Trophoblast cell (in vitro differentiated cells and primary cell): ENCODE results near the gene FAM193A.
A peak's percentile ranks its signal among the peaks of the same experiment; 100 is the strongest.

Experiments used
- DNase-seq, 2 donors: peaks; one replicate each; pipeline ENCODE4 v3.0.0-alpha.2; 2016
- H2AFZ ChIP-seq: 2 replicates; pipeline ENCODE4 v1.6.1; 2013; ENCODE audit warnings: low read length, moderate library complexity, mild to moderate bottlenecking; ENCODE audit not compliant: insufficient read depth, poor library complexity
- H2AK5ac ChIP-seq: 2 replicates; pipeline ENCODE4 v1.6.1; 2013; ENCODE audit warnings: mild to moderate bottlenecking, low read length
- H2BK120ac ChIP-seq: 2 replicates; pipeline ENCODE4 v1.6.1; 2013; ENCODE audit warnings: low read length, mild to moderate bottlenecking, moderate library complexity; ENCODE audit not compliant: insufficient read depth, poor library complexity
- H2BK12ac ChIP-seq: 2 replicates; pipeline ENCODE4 v1.6.1; 2013; ENCODE audit warnings: mild to moderate bottlenecking, low read length, moderate library complexity
- H2BK5ac ChIP-seq: 2 replicates; pipeline ENCODE4 v1.6.1; 2013; ENCODE audit warnings: low read length, low read depth, moderate library complexity, mild to moderate bottlenecking; ENCODE audit not compliant: poor library complexity
- H3K14ac ChIP-seq: 2 replicates; pipeline ENCODE4 v1.6.1; 2013; ENCODE audit warnings: mild to moderate bottlenecking, low read length
- H3K18ac ChIP-seq: 2 replicates; pipeline ENCODE4 v1.6.1; 2013; ENCODE audit warnings: mild to moderate bottlenecking, low read length
- H3K23ac ChIP-seq: 2 replicates; pipeline ENCODE4 v1.6.1; 2013; ENCODE audit warnings: low read length
- H3K27ac ChIP-seq: 2 replicates; pipeline ENCODE4 v1.5.1; 2013; ENCODE audit warnings: low read depth, mild to moderate bottlenecking, inconsistent platforms, low read length, moderate library complexity
- H3K27me3 ChIP-seq: 2 replicates; pipeline ENCODE4 v1.6.1; 2013; ENCODE audit warnings: inconsistent platforms, mild to moderate bottlenecking, low read length, moderate library complexity; ENCODE audit not compliant: insufficient read depth
- H3K36me3 ChIP-seq, 2 experiments: 1 replicate in 1 of 2; 2 replicates in 1 of 2; pipeline ENCODE4 v1.6.1; 2013; ENCODE audit warnings: low read length in 2 of 2, mild to moderate bottlenecking in 2 of 2, moderate library complexity in 1 of 2; ENCODE audit not compliant: insufficient read depth in 2 of 2, control insufficient read depth in 1 of 2
- H3K4ac ChIP-seq: 2 replicates; pipeline ENCODE4 v1.6.1; 2013; ENCODE audit warnings: low read depth, mild to moderate bottlenecking, low read length, moderate library complexity
- H3K4me1 ChIP-seq, 2 experiments: 1 replicate in 1 of 2; 2 replicates in 1 of 2; pipeline ENCODE4 v1.6.1; 2013; ENCODE audit warnings: low read length in 2 of 2, mild to moderate bottlenecking in 2 of 2, moderate library complexity in 1 of 2; ENCODE audit not compliant: insufficient read depth in 2 of 2, control insufficient read depth in 1 of 2
- H3K4me2 ChIP-seq: 2 replicates; pipeline ENCODE4 v1.6.1; 2013; ENCODE audit warnings: inconsistent platforms, mild to moderate bottlenecking, low read length, moderate library complexity
- H3K4me3 ChIP-seq: 2 replicates; pipeline ENCODE4 v1.5.1; 2013; ENCODE audit warnings: mild to moderate bottlenecking, low read depth, low read length, inconsistent platforms
- H3K79me1 ChIP-seq: one replicate; pipeline ENCODE4 v1.6.1; 2013; ENCODE audit warnings: low read length
- H3K79me2 ChIP-seq: 2 replicates; pipeline ENCODE4 v1.6.1; 2013; ENCODE audit warnings: low read length, mild to moderate bottlenecking; ENCODE audit not compliant: control insufficient read depth, insufficient read depth, poor library complexity
- H3K9ac ChIP-seq: 2 replicates; pipeline ENCODE4 v1.6.1; 2013; ENCODE audit warnings: mild to moderate bottlenecking, low read length
- H3K9me3 ChIP-seq: 2 replicates; pipeline ENCODE4 v1.6.1; 2013; ENCODE audit warnings: low read depth, mild to moderate bottlenecking, control low read depth, inconsistent platforms, low read length; ENCODE audit not compliant: insufficient read depth
- H4K12ac ChIP-seq: 2 replicates; pipeline ENCODE4 v1.6.1; 2013; ENCODE audit warnings: low read depth, mild to moderate bottlenecking, low read length, moderate library complexity
- H4K8ac ChIP-seq: 2 replicates; pipeline ENCODE4 v1.6.1; 2013; ENCODE audit warnings: low read depth, mild to moderate bottlenecking, low read length, moderate library complexity
- H4K91ac ChIP-seq: one replicate; pipeline ENCODE4 v1.6.1; 2013; ENCODE audit warnings: low read depth, mild to moderate bottlenecking, low read length, moderate library complexity
- WGBS: extraction: QIAGEN DNeasy Blood & Tissue Kit; methylation state at CpG from one replicate; pipeline ENCODE4 v1.1.7; 2013; ENCODE audit warnings: missing lambda C conversion rate; ENCODE audit not compliant: insufficient read length, insufficient coverage; ENCODE audit errors: extremely low coverage; 5-methylcytosine and 5-hydroxymethylcytosine counted together

The FAM193A gene

GRCh38 chr4:2763511-2763967, 227.1 kb downstream of the FAM193A start:
- Histone ChIP-seq H2BK120ac (peak overlapping the region; percentile 28), H2AFZ (peak overlapping the region; percentile 79), H3K27me3 (no peaks in the 10 kb centered on the region), H3K4me3 (no peak overlapping the region), H4K12ac (peak overlapping the region; percentile 86), H4K91ac (peak overlapping the region; percentile 80), H3K9me3 (no peaks in the 10 kb centered on the region), H3K23ac (no peak overlapping the region), H3K18ac (peak overlapping the region; percentile 65), H3K4ac (no peak overlapping the region), H4K8ac (peak overlapping the region; percentile 84), H3K36me3 (no peaks in the 10 kb centered on the region), H3K79me2 (no peaks in the 10 kb centered on the region), H3K14ac (peak overlapping the region; percentile 81), H2BK12ac (peak overlapping the region; percentile 3), H3K79me1 (no peaks in the 10 kb centered on the region), H3K4me2 (peak overlapping the region; percentile 68), H3K27ac (no peak overlapping the region), H3K4me1 (peaks cover 1 to 2% of the 10 kb centered on the region in 2 experiments), H3K9ac (no peak overlapping the region), H2BK5ac (no peak overlapping the region), H2AK5ac (peak overlapping the region; percentile 28)
- WGBS, result no CpG with 5 or more reads among the region's 23 CpGs
- DNase-seq, result no peak

GRCh38 chr4:2765832-2766526, 229.5 kb downstream of the FAM193A start:
- no CpG with 5 or more reads among the region's 12 CpGs for WGBS
- Histone ChIP-seq H2AK5ac (no peak overlapping the region), H3K27ac (no peak overlapping the region), H3K14ac (no peak overlapping the region), H3K23ac (no peak overlapping the region), H3K9me3 (no peaks in the 10 kb centered on the region), H3K4me1 (peaks cover 7% of the 10 kb centered on the region in 2 experiments), H3K9ac (no peak overlapping the region), H2BK5ac (no peak overlapping the region), H2AFZ (no peak overlapping the region), H3K4ac (no peak overlapping the region), H3K79me1 (no peaks in the 10 kb centered on the region), H2BK120ac (no peak overlapping the region), H3K4me2 (no peak overlapping the region), H3K18ac (no peak overlapping the region), H3K79me2 (no peaks in the 10 kb centered on the region), H2BK12ac (no peak overlapping the region), H3K27me3 (no peaks in the 10 kb centered on the region), H3K4me3 (no peak overlapping the region), H4K12ac (no peak overlapping the region), H4K91ac (no peak overlapping the region), H3K36me3 (no peaks in the 10 kb centered on the region), H4K8ac (no peak overlapping the region)
- DNase-seq, result no peak

DNA sequence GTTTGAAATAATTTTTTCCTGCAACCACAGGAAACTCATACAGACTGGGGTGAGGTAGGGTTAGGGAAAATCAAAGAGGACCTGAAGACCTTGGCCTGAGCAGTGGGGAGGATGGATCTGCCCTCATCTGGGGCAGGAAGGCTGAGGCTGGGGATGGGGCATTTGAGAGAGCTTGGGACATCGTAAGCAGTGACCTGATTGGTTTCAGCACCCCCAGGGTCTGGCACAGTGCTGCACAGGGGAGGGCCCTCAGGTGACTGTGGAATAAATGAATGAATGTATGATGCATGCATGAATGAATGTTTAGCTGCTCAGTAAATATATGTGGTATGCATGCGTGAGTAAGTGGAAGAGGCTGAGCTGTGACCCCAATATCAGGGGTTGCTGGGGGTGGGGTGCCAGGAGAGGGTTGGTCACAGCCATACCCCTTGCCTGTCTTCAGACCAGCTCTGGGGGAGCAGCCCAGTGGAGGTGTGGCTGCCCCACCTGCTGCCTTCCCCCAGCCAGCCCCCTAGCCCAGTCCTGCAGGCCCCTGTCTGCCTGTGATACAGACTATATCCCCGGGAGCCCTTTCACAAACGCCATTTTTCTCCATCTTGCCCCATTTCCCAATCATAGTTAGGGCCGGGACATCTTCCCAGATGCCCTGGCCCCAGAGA, 230.7 kb downstream of the FAM193A start:
- Histone ChIP-seq H2BK5ac (no peak overlapping the region), H3K4me2 (no peak overlapping the region), H3K4me3 (no peak overlapping the region), H3K79me2 (no peaks in the 10 kb centered on the region), H2AK5ac (no peak overlapping the region), H4K91ac (no peak overlapping the region), H3K36me3 (no peaks in the 10 kb centered on the region), H3K79me1 (no peaks in the 10 kb centered on the region), H2AFZ (no peak overlapping the region), H2BK120ac (no peak overlapping the region), H3K9me3 (no peaks in the 10 kb centered on the region), H3K27me3 (no peaks in the 10 kb centered on the region), H3K4ac (no peak overlapping the region), H3K9ac (no peak overlapping the region), H4K12ac (no peak overlapping the region), H3K18ac (no peak overlapping the region), H3K14ac (no peak overlapping the region), H3K23ac (no peak overlapping the region), H2BK12ac (no peak overlapping the region), H3K4me1 (peaks cover 7 to 10% of the 10 kb centered on the region in 2 experiments), H4K8ac (no peak overlapping the region), H3K27ac (no peak overlapping the region)
- no CpG with 5 or more reads among the region's 5 CpGs for WGBS
- no peak for DNase-seq

GRCh38 chr4:2767705-2768074, 231.2 kb downstream of the FAM193A start:
- no peak overlapping the region for H3K9ac ChIP-seq
- H3K27ac ChIP-seq, result no peak overlapping the region
- H2BK5ac ChIP-seq, result no peak overlapping the region
- H3K27me3 ChIP-seq, result no peaks in the 10 kb centered on the region
- H3K14ac ChIP-seq, result no peak overlapping the region
- no peak for DNase-seq
- no peak overlapping the region for H2AK5ac ChIP-seq
- H3K4ac ChIP-seq, result no peak overlapping the region
- no peak overlapping the region for H2AFZ ChIP-seq
- no peaks in the 10 kb centered on the region for H3K9me3 ChIP-seq
- peaks cover 7 to 10% of the 10 kb centered on the region in 2 experiments for H3K4me1 ChIP-seq
- H4K12ac ChIP-seq, result no peak overlapping the region
- no CpG with 5 or more reads among the region's 11 CpGs for WGBS
- no peaks in the 10 kb centered on the region for H3K79me2 ChIP-seq
- H2BK120ac ChIP-seq, result no peak overlapping the region
- no peak overlapping the region for H3K23ac ChIP-seq
- no peak overlapping the region for H3K4me2 ChIP-seq
- no peaks in the 10 kb centered on the region for H3K79me1 ChIP-seq
- no peaks in the 10 kb centered on the region for H3K36me3 ChIP-seq
- no peak overlapping the region for H2BK12ac ChIP-seq
- no peak overlapping the region for H4K8ac ChIP-seq
- H3K18ac ChIP-seq, result no peak overlapping the region
- H3K4me3 ChIP-seq, result peak overlapping the region; percentile 15
- no peak overlapping the region for H4K91ac ChIP-seq
